Spinal cord (tissue), 10 donors: ENCODE results near the gene AOPEP. TPM values are rescaled to one million over a fixed set of nuclear protein-coding genes. Genes with fewer than 3 reads are reported as not detected.
A peak's percentile ranks its signal among the peaks of the same experiment; 100 is the strongest.
"Not testable (repeated sequence)": the region's sequence is repeated elsewhere in the genome, so short reads cannot be mapped to it uniquely, and the experiment has no call there.

Experiments used
- DNase-seq, 6 donors: peaks; one replicate each; pipeline versions ENCODE4 v3.0.0 to v3.0.0-alpha.2; 2013 to 2015; ENCODE audit warnings: low spot score in 6 of 6, low read depth in 4 of 6
- H3K27ac ChIP-seq: one replicate; pipeline ENCODE4 v1.5.1; 2013; ENCODE audit warnings: low read depth, low read length, control low read depth
- H3K27me3 ChIP-seq: one replicate; pipeline ENCODE4 v1.6.1; 2013; ENCODE audit warnings: low read length; ENCODE audit not compliant: control insufficient read depth, insufficient read depth
- H3K36me3 ChIP-seq: one replicate; pipeline ENCODE4 v1.6.1; 2013; ENCODE audit warnings: low read length; ENCODE audit not compliant: control insufficient read depth, insufficient read depth
- H3K4me1 ChIP-seq: one replicate; pipeline ENCODE4 v1.6.1; 2013; ENCODE audit warnings: low read length; ENCODE audit not compliant: control insufficient read depth, insufficient read depth
- H3K4me3 ChIP-seq: one replicate; pipeline ENCODE4 v1.5.1; 2013; ENCODE audit warnings: low read depth, low read length, control low read depth
- H3K9me3 ChIP-seq: one replicate; pipeline ENCODE4 v1.6.1; 2013; ENCODE audit warnings: low read length; ENCODE audit not compliant: control insufficient read depth, insufficient read depth
- WGBS: methylation state at CpG from one replicate; pipeline ENCODE4 v1.1.5; 2013; ENCODE audit warnings: missing lambda C conversion rate; ENCODE audit not compliant: insufficient coverage; 5-methylcytosine and 5-hydroxymethylcytosine counted together
- polyA plus RNA-seq, 2 donors: library from polyadenylated mRNA; unstranded; fragments of 120-200 nt; gene quantifications; one replicate each; pipeline ENCODE4 v1.2.1, GENCODE V29; 2013; ENCODE audit not compliant: insufficient read length in 2 of 2
- total RNA-seq, 2 donors: library from RNA; depleted of rRNA in 1 of 2; stranded (reverse); fragments of 120-200 nt in 1 of 2; fragments of >200 nt in 1 of 2; gene quantifications; one replicate each; pipeline versions ENCODE4 v1.2.3 to v1.2.4, GENCODE V29; 2013 to 2014
- donor health status: healthy.

Gene AOPEP
- total and polyA plus RNA-seq, 4 donors = 42.8 to 77.4 (median 56.3) TPM

DNA sequence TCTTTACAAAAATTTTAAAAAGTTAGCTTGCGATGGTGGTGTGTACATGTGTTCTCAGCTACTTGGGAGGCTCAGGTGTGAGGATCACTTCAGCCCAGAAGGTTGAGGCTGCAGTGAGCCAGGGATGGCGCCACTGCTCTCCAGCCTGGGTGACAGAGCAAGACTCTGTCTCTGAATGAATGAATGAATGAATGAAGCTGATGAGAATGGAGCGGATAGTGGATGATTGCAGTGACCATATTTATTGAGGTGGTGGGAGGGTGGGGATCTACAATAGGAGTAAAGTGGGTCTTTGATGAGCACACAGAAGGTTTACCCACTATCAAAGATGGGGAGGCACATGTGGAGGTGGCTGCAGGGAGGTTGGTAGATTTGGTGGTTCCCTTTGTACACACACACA is 120.2 kb downstream of the AOPEP start:
- no peak for DNase-seq
- H3K36me3 ChIP-seq = no peaks in the 10 kb centered on the region

DNA sequence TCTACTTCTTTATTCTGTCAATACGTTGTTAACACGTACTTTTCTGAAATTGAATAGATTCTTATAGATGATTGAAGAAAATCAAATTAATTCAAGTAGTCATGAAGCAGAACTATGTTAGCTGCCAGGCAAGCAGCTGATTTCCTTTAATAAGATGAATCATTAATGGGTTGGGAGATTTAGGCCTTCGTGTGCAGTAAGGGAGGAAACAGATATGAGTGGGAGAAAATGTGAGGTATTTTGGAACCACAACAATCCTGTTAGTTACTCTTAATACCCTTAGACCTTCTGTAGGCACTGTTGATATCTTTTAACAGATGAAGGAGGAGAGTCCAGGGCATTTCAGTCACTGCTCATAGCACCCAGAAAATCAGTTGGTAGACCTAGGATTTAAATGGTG is 121.0 kb downstream of the AOPEP start:
- no peaks in the 10 kb centered on the region for H3K9me3 ChIP-seq
- H3K36me3 ChIP-seq = no peaks in the 10 kb centered on the region
- H3K4me1 ChIP-seq = no peaks in the 10 kb centered on the region
- DNase-seq = no peak
- WGBS = no CpG with 5 or more reads among the region's 3 CpGs
- H3K27me3 ChIP-seq = no peaks in the 10 kb centered on the region
- no peak overlapping the region for H3K27ac ChIP-seq
- H3K4me3 ChIP-seq = no peak overlapping the region

More for the DNA sequence above, 120.2 kb downstream of the AOPEP start:
- Histone ChIP-seq H3K9me3 (no peaks in the 10 kb centered on the region), H3K4me1 (no peaks in the 10 kb centered on the region), H3K4me3 (no peak overlapping the region), H3K27me3 (no peaks in the 10 kb centered on the region), H3K27ac (no peak overlapping the region)
- WGBS = 100% methylated on average over 3 of the region's 3 CpGs

DNA sequence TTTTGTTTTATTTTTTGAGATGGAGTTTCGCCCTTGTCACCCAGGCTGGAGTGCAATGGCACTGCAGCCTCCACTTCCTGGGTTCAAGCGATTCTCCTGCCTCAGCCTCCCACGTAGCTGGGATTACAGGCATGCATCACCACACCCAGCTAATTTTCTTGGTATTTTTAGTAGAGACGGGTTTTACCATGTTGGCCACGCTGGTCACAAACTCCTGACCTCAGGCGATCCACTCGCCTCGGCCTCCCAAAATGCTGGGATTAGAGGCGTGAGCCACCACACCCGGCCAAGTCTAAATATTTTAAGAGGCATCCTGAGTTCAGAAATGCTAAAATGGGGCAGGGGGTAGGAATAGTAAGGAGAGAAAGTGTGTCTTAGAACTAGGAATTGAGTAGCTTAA is 122.3 kb downstream of the AOPEP start:
- H3K9me3 ChIP-seq, H3K4me1 ChIP-seq, DNase-seq, H3K4me3 ChIP-seq, H3K27ac ChIP-seq, H3K36me3 ChIP-seq, H3K27me3 ChIP-seq: not testable (repeated sequence)
- 94% methylated on average over 7 of the region's 10 CpGs for WGBS

DNA sequence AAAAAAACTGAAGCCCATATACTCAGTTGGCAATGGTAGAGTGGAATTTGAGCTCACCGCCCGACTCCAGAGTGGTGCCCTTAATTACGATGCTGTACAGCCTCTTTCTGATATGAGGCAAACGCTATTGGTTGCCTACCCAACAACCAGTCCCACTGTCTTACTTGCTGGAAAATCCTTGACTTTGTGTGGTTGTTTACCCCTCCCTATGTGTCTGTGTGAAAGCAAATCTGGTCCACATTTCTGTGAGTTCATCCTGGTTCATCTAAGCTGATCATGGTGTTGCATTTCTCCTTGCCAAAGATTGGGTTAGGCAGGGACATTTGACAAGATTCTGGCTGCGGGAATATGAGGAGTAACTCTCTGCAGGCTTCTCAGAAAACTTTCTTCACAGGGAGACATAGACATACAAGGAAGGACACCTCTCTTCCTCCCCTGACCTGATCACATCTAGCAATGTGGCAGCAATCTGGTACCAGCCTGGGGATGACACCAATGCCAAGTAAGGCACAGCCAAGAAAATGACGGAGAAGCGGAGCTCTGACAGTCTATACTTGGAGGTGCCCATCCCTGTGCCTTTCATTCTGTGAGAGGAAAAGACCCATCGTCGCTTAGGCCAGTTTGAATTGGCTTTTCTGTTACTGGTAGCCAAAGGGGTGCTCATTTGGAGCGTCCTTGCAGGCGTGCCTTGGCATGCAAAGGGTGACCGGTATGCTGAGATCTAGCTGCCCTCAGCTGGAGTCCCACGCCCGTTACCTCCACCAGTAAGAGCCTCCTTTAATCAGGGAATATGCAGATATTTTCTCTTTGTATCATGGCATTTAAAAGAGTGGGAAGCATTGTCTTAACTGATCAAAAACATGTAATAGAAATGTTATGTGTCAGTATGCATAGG is 124.3 kb downstream of the AOPEP start:
- no peaks in the 10 kb centered on the region for H3K4me1 ChIP-seq
- DNase-seq = no peak
- WGBS = 90% methylated on average over 7 of the region's 14 CpGs
- no peaks in the 10 kb centered on the region for H3K9me3 ChIP-seq
- H3K36me3 ChIP-seq = no peaks in the 10 kb centered on the region
- H3K27me3 ChIP-seq = no peaks in the 10 kb centered on the region
- H3K4me3 ChIP-seq = no peak overlapping the region
- H3K27ac ChIP-seq = no peak overlapping the region

DNA sequence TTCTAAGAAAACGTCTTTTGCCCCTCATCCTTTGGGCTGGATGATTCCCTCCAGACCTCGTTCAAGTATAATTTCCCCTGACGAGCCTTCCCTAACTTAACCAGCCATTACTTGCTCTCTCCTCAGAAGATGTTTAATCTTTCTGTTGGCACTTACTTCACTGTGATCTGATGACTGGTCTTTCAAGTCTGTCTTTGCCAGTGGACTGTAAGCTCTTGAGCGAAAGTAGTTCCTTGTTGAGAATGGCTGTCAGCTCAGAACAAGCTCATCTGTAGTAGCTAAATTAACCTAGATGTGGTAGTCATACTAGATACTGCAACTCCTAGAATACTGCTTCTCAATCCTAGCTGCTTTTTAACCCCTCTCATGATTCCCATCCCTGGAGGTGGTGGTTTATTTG is 125.0 kb downstream of the AOPEP start:
- Histone ChIP-seq H3K9me3 (no peaks in the 10 kb centered on the region), H3K36me3 (no peaks in the 10 kb centered on the region), H3K4me3 (no peak overlapping the region), H3K4me1 (no peaks in the 10 kb centered on the region), H3K27ac (no peak overlapping the region), H3K27me3 (no peaks in the 10 kb centered on the region)
- 82% methylated on average over 2 of the region's 4 CpGs for WGBS
- DNase-seq = no peak

DNA sequence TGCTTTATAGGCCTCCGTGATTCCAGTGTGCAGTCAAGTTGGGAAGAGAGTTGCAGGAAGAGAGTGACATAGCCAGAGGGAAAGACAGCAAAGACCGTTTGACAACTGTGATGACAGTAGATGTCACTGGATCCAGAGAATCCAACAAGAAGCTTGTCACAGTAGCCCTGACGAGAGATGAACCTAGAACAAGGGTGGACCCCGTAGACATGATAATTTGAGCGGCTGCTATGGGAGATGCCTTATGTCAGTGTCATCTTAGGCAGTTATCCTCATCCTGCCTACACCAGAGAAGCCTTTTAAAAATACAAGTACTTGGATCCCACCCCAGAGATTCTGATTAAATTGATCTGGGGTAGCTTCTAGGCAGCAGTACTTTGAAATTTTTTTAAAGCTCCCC is 125.4 kb downstream of the AOPEP start:
- no peak for DNase-seq
- H3K27ac ChIP-seq = no peak overlapping the region
- no peaks in the 10 kb centered on the region for H3K27me3 ChIP-seq
- H3K4me3 ChIP-seq = no peak overlapping the region
- H3K4me1 ChIP-seq = no peaks in the 10 kb centered on the region
- H3K36me3 ChIP-seq = no peaks in the 10 kb centered on the region
- no peaks in the 10 kb centered on the region for H3K9me3 ChIP-seq
- WGBS = 97% methylated on average over 3 of the region's 5 CpGs

DNA sequence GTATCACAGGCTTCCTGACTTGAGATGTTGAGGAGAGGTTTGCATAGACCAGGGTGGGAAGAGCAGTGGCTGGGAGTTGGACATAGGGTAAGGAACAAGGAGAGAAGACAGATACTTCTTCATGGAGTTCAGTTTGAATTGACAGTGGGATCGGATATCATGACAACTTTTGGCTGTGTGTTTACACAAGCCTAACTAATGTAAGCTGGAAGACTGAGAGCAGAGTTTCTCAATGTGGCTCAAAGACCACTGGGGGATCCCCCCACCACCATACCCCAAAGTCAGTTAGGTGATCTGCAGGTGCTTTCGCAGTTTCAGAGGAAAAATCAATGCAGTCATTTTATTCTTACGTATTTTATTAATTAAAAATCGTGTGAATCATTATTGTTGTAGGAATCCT is 125.9 kb downstream of the AOPEP start:
- no peak for DNase-seq
- Histone ChIP-seq H3K27ac (no peak overlapping the region), H3K9me3 (no peaks in the 10 kb centered on the region), H3K4me3 (no peak overlapping the region), H3K4me1 (no peaks in the 10 kb centered on the region), H3K36me3 (no peaks in the 10 kb centered on the region), H3K27me3 (no peaks in the 10 kb centered on the region)
- 100% methylated on average over 1 of the region's 4 CpGs for WGBS

DNA sequence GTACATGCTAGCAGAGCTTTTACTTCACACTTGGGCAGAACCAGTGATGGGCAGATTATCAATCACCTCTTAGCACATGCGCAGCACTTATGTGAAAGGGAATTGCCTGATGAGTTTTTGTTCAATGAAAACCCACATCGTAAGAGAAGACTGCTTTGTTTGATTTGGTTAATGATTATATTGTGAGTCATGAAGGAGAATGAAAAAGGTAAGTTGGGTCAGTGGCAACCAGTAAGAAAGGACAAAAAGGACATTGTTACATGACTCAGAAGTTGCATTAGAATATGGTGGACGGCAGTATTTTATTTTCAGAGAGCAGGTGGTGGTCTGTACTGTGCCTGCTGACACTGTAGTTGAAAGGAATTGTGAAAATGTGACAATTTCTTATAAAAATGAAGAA is 127.4 kb downstream of the AOPEP start:
- Histone ChIP-seq H3K36me3 (no peaks in the 10 kb centered on the region), H3K9me3 (no peaks in the 10 kb centered on the region), H3K27ac (no peak overlapping the region), H3K4me1 (no peaks in the 10 kb centered on the region), H3K4me3 (no peak overlapping the region), H3K27me3 (no peaks in the 10 kb centered on the region)
- WGBS = 48% methylated on average over 3 of the region's 3 CpGs
- peak in 1 of 6 donors; percentile 39 for DNase-seq

DNA sequence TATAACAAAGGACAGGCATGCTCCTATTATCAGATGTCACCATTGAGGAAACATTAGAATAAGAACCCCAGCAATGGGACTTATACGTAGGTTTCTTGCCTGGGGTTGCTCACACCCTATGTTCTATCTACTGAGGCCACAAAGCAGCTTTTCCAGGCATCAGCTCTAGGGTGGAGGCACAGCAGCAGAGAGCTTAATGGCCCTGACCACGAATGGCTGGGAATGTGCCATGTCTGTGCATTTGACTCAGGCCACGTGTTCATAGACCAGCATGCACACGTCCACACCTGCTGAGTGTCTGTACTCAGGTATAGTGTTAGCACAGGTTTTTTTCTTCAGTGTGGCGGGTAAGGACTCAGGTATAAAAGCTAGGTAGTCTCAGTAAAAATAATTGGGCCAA is 129.4 kb downstream of the AOPEP start:
- H3K4me1 ChIP-seq = no peaks in the 10 kb centered on the region
- H3K4me3 ChIP-seq = no peak overlapping the region
- no peak for DNase-seq
- H3K9me3 ChIP-seq = no peaks in the 10 kb centered on the region
- H3K36me3 ChIP-seq = no peaks in the 10 kb centered on the region
- no peak overlapping the region for H3K27ac ChIP-seq
- WGBS = 94% methylated on average over 3 of the region's 5 CpGs
- no peaks in the 10 kb centered on the region for H3K27me3 ChIP-seq

DNA sequence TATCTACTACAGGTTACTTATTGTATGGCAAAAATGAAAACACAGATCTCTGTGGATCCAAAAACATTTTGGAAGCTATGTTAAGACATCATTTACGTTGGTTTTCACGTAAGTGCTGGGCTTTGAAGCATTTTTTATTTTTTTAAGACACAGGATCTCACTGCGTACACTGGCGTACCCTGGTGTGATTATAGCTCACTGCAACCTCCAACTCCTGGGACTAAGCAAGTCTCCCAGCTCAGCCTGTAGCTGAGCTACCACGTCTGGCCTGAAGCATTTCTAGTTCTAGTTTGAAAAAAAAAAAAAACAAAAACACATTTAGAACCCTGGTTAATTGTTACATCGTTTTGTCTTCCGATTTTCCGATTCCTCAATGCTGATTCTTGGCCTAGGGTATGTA is 131.3 kb downstream of the AOPEP start:
- no peaks in the 10 kb centered on the region for H3K9me3 ChIP-seq
- 86% methylated on average over 5 of the region's 8 CpGs for WGBS
- H3K36me3 ChIP-seq = no peaks in the 10 kb centered on the region
- H3K4me3 ChIP-seq = no peak overlapping the region
- H3K4me1 ChIP-seq = no peaks in the 10 kb centered on the region
- no peak overlapping the region for H3K27ac ChIP-seq
- DNase-seq = no peak
- no peaks in the 10 kb centered on the region for H3K27me3 ChIP-seq
